HepG2 (cell line): ENCODE data around the gene PSMB3. TPM values are rescaled to one million over a fixed set of nuclear protein-coding genes. Genes with fewer than 3 reads are reported as not detected.

Source experiments
- ATRX ChIP-seq: sonication (generic); formaldehyde crosslinking; IDR thresholded peaks from 2 replicates; pipeline ENCODE4 v1.4.0; 2020; ENCODE audit warnings: missing genetic modification reagents, borderline replicate concordance
- DNMT1 ChIP-seq: sonication (generic); formaldehyde crosslinking; IDR thresholded peaks from 2 replicates; pipeline ENCODE4 v1.5.1; 2020; ENCODE audit warnings: mild to moderate bottlenecking, missing genetic modification reagents
- KDM5B ChIP-seq: sonication (generic); formaldehyde crosslinking; IDR thresholded peaks from 2 replicates; pipeline ENCODE4 v1.4.0; 2020; ENCODE audit warnings: missing genetic modification reagents, mild to moderate bottlenecking, borderline replicate concordance
- LCORL ChIP-seq, 2 experiments: fragments of 450-650 bp in 1 of 2; sonication (generic) in 1 of 2; formaldehyde crosslinking in 1 of 2; IDR thresholded peaks; 2 replicates each; pipeline versions ENCODE4 v1.5.0 to v1.6.1; 2017 to 2020; ENCODE audit warnings: antibody characterized with exemption in 1 of 2, missing genetic modification reagents in 1 of 2
- MAFK ChIP-seq, 2 experiments: IDR thresholded peaks in 1 of 2; conservative IDR thresholded peaks in 1 of 2; 2 replicates each; pipeline ENCODE4 v1.6.1; 2011; ENCODE audit warnings: improper control_type of control experiment in 2 of 2, low read length in 2 of 2
- RFXAP ChIP-seq: sonication (generic); formaldehyde crosslinking; IDR thresholded peaks from 2 replicates; pipeline ENCODE4 v1.4.0; 2020; ENCODE audit warnings: missing genetic modification reagents, borderline replicate concordance
- SRSF1 ChIP-seq: fragments of 200-400 bp; formaldehyde crosslinking; optimal IDR thresholded peaks from 2 replicates; pipeline ENCODE3; 2017; ENCODE audit warnings: mild to moderate bottlenecking, low read depth, low read length, moderate library complexity
- TEAD2 ChIP-seq: sonication (generic); formaldehyde crosslinking; IDR thresholded peaks from 2 replicates; pipeline ENCODE4 v1.9.0; 2021; ENCODE audit warnings: missing genetic modification reagents
- ZNF24 ChIP-seq: fragments of 450-650 bp; IDR thresholded peaks from 2 replicates; pipeline ENCODE4 v1.6.1; 2017; ENCODE audit warnings: antibody characterized with exemption, mild to moderate bottlenecking
- ZNF33A ChIP-seq: sonication (generic); formaldehyde crosslinking; IDR thresholded peaks from 2 replicates; pipeline ENCODE4 v1.5.1; 2020; ENCODE audit warnings: missing genetic modification reagents, mild to moderate bottlenecking, moderate library complexity, borderline replicate concordance
- ZNF572 ChIP-seq: sonication (generic); formaldehyde crosslinking; IDR thresholded peaks from 2 replicates; pipeline ENCODE4 v1.5.1; 2020; ENCODE audit warnings: mild to moderate bottlenecking, missing genetic modification reagents
- ZNF670 ChIP-seq: sonication (generic); formaldehyde crosslinking; IDR thresholded peaks from 2 replicates; pipeline ENCODE4 v1.8.0; 2022; ENCODE audit warnings: mild to moderate bottlenecking, missing genetic modification reagents, borderline replicate concordance
- ZNF703 ChIP-seq: sonication (generic); formaldehyde crosslinking; IDR thresholded peaks from 2 replicates; pipeline ENCODE4 v1.5.1; 2020; ENCODE audit warnings: missing genetic modification reagents, mild to moderate bottlenecking, moderate library complexity, borderline replicate concordance
- ZNF891 ChIP-seq: sonication (generic); formaldehyde crosslinking; IDR thresholded peaks from 2 replicates; pipeline ENCODE4 v1.5.0; 2020; ENCODE audit warnings: mild to moderate bottlenecking, missing genetic modification reagents
- polyA plus RNA-seq, 8 experiments: library from polyadenylated mRNA; depleted of rRNA in 3 of 8; stranded (reverse) in 7 of 8; unstranded in 1 of 8; fragments of >200 nt; fragmentation: Illumina TruSeq in 4 of 8; extraction: Trizol in 4 of 8; gene quantifications; 2 replicates each; pipeline versions ENCODE4 v1.2.1 to v1.2.3, GENCODE V29; 2011 to 2016; ENCODE audit warnings: low read depth in 4 of 8, missing spikeins in 1 of 8, mixed read lengths in 1 of 8; ENCODE audit not compliant: insufficient read depth in 1 of 8
- total RNA-seq, 5 experiments: library from RNA; depleted of rRNA; stranded (reverse); fragments of >200 nt; fragmentation: Illumina TruSeq; extraction: Trizol; gene quantifications; 2 replicates each; pipeline ENCODE4 v1.2.3, GENCODE V29; 2016; ENCODE audit warnings: low read depth in 1 of 5
- TF ChIP-seq, protein P1 (sequence below): sonication (generic); formaldehyde crosslinking; IDR thresholded peaks from one replicate; pipeline ENCODE4 v1.5.1; 2020; ENCODE audit warnings: mild to moderate bottlenecking, missing genetic modification reagents; ENCODE audit errors: not compliant biosample characterization
- TF ChIP-seq, protein P2 (sequence below): sonication (generic); formaldehyde crosslinking; conservative IDR thresholded peaks from 2 replicates; pipeline ENCODE4 v1.4.0; 2020; ENCODE audit warnings: missing genetic modification reagents
- TF ChIP-seq, protein P3 (sequence below): sonication (generic); formaldehyde crosslinking; IDR thresholded peaks from 2 replicates; pipeline ENCODE4 v1.9.0; 2021; ENCODE audit warnings: missing genetic modification reagents, mild to moderate bottlenecking, borderline replicate concordance

Gene PSMB3
- total and polyA plus RNA-seq, 2 of the 13 experiments (the other 11 are each of a cell fraction or from before 2014, with no cell fraction given) = 366 to 517 TPM

DNA sequence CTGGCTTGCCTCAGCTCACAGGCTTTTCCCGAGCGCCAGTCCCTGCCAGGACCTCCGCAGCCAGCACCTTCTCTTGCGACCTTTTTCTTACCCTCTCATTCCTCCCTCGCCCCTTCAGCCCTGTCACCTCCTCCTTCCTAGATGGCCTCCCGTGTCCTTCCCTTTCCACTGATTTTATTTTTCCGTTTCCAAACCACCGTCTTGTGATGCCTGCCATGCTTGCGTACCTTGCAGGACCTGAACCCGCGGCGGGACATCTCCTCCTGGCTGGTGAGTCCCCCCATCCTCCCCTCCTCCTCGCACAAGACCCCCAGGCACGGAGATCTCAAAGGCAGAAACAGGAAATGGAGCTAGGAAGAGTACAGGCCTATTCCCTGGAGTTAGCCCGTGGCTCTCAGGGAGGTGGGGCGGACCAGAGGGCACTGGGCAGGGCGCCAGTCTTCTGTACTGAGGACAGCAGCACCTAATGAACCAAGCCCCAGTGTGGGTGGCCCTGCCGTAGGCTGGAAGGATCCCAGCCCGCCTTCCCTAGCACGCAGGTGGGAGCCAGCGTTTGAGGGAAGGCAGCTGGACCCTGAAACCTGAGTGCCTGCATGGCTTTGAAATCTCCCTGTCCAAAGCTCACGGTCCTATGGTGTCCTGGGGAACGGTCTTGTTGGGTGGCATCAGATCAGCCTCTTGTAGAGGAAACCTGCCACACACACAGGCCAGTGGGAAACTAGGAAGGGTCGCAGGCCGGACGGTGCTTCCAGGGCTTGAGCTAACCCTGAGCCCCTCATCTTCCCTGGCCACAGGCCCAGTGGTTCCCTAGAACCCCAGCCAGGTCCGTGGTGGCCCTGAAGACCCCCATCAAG lies 21.8 kb upstream of the PSMB3 start (continued):
- TF ChIP-seq, protein P1, sequence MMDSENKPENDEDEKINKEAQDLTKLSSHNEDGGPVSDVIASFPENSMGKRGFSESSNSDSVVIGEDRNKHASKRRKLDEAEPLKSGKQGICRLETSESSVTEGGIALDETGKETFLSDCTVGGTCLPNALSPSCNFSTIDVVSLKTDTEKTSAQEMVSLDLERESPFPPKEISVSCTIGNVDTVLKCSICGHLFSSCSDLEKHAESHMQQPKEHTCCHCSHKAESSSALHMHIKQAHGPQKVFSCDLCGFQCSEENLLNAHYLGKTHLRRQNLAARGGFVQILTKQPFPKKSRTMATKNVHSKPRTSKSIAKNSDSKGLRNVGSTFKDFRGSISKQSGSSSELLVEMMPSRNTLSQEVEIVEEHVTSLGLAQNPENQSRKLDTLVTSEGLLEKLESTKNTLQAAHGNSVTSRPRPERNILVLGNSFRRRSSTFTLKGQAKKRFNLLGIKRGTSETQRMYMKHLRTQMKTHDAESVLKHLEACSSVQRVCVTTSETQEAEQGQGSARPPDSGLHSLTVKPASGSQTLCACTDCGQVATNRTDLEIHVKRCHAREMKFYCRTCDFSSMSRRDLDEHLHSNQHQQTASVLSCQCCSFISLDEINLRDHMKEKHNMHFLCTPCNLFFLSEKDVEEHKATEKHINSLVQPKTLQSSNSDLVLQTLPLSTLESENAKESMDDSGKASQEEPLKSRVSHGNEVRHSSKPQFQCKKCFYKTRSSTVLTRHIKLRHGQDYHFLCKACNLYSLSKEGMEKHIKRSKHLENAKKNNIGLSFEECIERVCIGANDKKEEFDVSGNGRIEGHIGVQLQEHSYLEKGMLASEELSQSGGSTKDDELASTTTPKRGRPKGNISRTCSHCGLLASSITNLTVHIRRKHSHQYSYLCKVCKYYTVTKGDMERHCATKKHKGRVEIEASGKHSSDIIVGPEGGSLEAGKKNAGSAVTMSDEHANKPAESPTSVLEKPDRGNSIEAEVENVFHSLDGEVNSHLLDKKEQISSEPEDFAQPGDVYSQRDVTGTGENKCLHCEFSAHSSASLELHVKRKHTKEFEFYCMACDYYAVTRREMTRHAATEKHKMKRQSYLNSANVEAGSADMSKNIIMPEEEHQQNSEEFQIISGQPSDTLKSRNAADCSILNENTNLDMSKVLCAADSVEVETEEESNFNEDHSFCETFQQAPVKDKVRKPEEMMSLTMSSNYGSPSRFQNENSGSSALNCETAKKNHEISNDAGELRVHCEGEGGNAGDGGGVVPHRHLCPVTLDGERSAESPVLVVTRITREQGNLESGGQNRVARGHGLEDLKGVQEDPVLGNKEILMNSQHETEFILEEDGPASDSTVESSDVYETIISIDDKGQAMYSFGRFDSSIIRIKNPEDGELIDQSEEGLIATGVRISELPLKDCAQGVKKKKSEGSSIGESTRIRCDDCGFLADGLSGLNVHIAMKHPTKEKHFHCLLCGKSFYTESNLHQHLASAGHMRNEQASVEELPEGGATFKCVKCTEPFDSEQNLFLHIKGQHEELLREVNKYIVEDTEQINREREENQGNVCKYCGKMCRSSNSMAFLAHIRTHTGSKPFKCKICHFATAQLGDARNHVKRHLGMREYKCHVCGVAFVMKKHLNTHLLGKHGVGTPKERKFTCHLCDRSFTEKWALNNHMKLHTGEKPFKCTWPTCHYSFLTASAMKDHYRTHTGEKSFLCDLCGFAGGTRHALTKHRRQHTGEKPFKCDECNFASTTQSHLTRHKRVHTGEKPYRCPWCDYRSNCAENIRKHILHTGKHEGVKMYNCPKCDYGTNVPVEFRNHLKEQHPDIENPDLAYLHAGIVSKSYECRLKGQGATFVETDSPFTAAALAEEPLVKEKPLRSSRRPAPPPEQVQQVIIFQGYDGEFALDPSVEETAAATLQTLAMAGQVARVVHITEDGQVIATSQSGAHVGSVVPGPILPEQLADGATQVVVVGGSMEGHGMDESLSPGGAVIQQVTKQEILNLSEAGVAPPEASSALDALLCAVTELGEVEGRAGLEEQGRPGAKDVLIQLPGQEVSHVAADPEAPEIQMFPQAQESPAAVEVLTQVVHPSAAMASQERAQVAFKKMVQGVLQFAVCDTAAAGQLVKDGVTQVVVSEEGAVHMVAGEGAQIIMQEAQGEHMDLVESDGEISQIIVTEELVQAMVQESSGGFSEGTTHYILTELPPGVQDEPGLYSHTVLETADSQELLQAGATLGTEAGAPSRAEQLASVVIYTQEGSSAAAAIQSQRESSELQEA = peak; percentile 73
- TF ChIP-seq, protein P2, sequence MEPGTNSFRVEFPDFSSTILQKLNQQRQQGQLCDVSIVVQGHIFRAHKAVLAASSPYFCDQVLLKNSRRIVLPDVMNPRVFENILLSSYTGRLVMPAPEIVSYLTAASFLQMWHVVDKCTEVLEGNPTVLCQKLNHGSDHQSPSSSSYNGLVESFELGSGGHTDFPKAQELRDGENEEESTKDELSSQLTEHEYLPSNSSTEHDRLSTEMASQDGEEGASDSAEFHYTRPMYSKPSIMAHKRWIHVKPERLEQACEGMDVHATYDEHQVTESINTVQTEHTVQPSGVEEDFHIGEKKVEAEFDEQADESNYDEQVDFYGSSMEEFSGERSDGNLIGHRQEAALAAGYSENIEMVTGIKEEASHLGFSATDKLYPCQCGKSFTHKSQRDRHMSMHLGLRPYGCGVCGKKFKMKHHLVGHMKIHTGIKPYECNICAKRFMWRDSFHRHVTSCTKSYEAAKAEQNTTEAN (CRISPR knock-in tag) = 0 out of 2 replicates have a peak, but pooled peaks have one; percentile 26
- TF ChIP-seq ZNF24 (no peak), ATRX (CRISPR knock-in tag) (no peak), RFXAP (CRISPR knock-in tag) (0 out of 2 replicates have a peak, but pooled peaks have one; percentile 19), LCORL (IDR thresholded peaks at IDR 0.05) (no peak), LCORL (CRISPR knock-in tag; IDR thresholded peaks at IDR 0.05) (peak; percentile 82), ZNF703 (CRISPR knock-in tag) (no peak), ZNF33A (CRISPR knock-in tag) (no peak), MAFK (conservative IDR thresholded peaks at IDR 0.05 in 1 of 2, IDR thresholded peaks at IDR 0.05 in 1 of 2; ENCODE audit: low read length in 2 of 2) (no peak), ZNF891 (CRISPR knock-in tag) (peak; percentile 67), ZNF670 (CRISPR knock-in tag) (no peak), ZNF572 (CRISPR knock-in tag) (peak; percentile 96), SRSF1 (peak; percentile 93), DNMT1 (CRISPR knock-in tag) (0 out of 2 replicates have a peak, but pooled peaks have one; percentile 27), KDM5B (CRISPR knock-in tag) (no peak; the same call in 1 of the 2 replicates), TEAD2 (CRISPR knock-in tag) (no peak)
- TF ChIP-seq, protein P3, sequence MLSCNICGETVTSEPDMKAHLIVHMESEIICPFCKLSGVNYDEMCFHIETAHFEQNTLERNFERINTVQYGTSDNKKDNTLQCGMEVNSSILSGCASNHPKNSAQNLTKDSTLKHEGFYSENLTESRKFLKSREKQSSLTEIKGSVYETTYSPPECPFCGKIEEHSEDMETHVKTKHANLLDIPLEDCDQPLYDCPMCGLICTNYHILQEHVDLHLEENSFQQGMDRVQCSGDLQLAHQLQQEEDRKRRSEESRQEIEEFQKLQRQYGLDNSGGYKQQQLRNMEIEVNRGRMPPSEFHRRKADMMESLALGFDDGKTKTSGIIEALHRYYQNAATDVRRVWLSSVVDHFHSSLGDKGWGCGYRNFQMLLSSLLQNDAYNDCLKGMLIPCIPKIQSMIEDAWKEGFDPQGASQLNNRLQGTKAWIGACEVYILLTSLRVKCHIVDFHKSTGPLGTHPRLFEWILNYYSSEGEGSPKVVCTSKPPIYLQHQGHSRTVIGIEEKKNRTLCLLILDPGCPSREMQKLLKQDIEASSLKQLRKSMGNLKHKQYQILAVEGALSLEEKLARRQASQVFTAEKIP (CRISPR knock-in tag) = no peak
